IPS-18c (cell line): ENCODE measurements around the gene SARM1.
"Not testable (repeated sequence)": the region's sequence is repeated elsewhere in the genome, so short reads cannot be mapped to it uniquely, and the experiment has no call there.

ENCODE experiments used
- H3K4me3 ChIP-seq: 2 replicates; pipeline ENCODE4 v1.7.0; 2013; ENCODE audit warnings: low read depth, mild to moderate bottlenecking, low read length, moderate library complexity; ENCODE audit not compliant: insufficient read depth
- H3K9me3 ChIP-seq: one replicate; pipeline ENCODE4 v1.6.1; 2013; ENCODE audit warnings: mild to moderate bottlenecking, low read length, moderate library complexity; ENCODE audit not compliant: control insufficient read depth, insufficient read depth

The SARM1 gene

DNA sequence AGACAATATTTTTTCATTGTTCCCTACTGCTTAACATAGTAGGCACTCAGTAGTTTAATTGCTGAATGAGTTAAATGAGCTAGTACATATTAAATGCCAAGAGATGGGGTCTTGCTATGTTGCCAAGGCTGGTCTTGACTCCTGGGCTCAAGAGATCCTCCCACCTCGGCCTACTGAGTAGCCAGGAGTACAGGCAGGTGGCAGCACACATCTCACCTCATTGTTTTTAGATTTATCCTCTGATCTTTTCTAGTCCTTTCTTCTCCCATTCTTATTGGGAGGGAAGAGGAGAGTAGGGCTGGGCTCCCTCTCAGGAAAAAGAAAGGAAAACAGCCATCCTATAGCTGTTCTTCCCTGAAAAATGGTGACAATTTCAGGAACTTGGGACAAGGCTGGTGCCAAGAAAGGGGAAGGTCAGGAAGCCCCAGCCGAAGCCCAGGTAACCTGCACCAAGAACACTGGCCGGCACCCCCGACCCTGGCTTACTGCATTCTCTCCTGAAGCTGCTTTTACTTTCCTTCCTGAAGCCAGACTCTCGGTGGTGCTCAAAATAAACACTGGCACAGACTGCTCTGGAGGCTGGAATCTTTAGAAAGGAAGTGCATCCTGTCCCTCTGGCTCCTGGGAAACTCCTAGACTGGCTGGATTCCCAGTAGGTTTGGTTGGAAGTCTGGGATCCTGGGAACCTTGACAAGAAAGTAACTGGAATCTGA, 33.3 kb upstream of the SARM1 start:
- no peak overlapping the region for H3K4me3 ChIP-seq
- H3K9me3 ChIP-seq = no peaks in the 10 kb centered on the region

DNA sequence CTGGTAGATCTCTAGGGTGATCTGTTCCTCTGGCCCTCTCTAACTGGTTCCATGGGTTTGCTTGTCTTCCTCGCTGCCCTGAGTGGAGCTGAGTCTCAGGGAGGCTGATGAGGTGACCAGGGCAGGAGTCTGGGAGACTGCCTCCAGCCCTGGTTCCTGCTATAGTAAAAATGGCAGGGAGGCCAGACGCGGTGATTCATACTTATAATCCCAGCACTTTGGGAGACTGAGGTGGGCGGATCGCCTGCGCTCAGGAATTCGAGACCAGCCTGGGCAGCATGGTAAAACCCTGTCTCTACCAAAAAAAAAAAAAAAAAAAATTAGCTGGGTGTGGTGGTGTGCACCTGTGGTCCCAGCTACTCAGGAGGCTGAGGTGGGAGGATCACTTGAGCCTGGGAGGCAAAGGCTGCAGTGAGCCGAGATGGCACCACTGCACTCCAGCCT, 32.7 kb upstream of the SARM1 start:
- H3K4me3 ChIP-seq, H3K9me3 ChIP-seq: not testable (repeated sequence)

DNA sequence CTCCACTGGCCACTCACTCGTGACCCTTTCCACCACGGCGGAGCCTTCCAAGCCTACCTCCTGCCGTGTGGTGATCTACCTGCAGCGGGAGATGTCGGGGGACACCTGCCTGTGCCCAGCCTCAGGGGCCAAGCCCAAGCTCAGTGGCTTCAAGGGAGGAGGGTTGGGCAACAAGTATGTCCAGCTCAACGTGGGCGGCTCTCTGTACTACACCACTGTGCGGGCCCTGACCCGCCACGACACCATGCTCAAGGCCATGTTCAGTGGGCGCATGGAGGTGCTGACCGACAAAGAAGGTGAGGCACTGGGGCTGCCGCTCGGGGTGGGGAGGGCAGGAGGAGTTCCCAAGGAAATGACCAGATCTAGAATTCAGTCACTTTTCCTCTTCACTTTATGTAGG, 32.1 kb upstream of the SARM1 start:
- Histone ChIP-seq H3K4me3 (no peak overlapping the region), H3K9me3 (no peaks in the 10 kb centered on the region)

- no peak overlapping the region for H3K4me3 ChIP-seq
These were observed 31.1 kb upstream of the SARM1 start for GRCh38 chr17:28340374-28340773.

GRCh38 chr17:28341516-28341915, 30.0 kb upstream of the SARM1 start:
- Histone ChIP-seq H3K9me3 (no peaks in the 10 kb centered on the region), H3K4me3 (no peak overlapping the region)

More at GRCh38 chr17:28340374-28340773, 31.1 kb upstream of the SARM1 start:
- no peaks in the 10 kb centered on the region for H3K9me3 ChIP-seq

- no peak overlapping the region for H3K4me3 ChIP-seq
These were observed 29.2 kb upstream of the SARM1 start for GRCh38 chr17:28342313-28342712.

DNA sequence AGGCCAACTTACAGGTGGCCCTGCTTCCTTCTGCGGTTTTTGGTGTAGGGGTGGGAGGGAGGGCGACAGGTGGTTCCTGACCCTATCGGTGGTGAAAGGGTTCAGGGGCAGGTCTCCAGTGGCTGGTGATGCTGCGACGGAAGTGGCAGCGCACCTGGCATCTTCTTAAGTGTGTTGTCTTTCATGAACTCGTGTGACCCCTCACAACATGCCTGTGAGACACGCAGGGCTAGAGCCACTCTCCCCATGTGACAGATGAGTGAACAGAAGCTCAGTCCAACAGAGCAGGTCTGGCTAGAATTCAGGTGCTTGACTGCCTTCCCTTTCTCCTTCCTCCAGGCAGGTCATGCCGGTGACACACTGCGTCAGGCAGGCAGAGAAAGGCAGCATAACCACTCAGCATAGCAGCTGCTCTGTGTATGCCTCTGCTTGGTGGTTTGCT, 28.0 kb upstream of the SARM1 start:
- Histone ChIP-seq H3K4me3 (no peak overlapping the region), H3K9me3 (no peaks in the 10 kb centered on the region)

More at GRCh38 chr17:28342313-28342712, 29.2 kb upstream of the SARM1 start:
- no peaks in the 10 kb centered on the region for H3K9me3 ChIP-seq

DNA sequence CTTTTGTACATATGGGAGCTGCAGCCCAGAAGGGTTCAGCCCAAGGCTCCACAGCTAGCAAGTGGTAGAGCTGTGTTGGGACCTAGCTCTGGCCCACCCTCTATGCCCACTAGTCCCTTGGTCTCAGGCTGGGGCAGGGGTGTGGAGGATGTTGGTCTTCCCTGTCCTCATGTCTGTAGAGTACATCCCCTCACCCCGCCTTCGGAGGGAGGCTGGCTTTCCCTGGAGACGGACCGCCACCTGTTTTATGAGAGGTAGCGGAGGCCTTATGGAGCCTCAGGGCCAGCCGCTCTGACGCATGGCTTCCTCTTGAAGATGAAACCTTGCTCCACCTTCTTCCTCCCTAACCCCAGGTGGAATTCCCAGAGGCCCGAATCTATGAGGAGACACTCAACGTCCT, 27.5 kb upstream of the SARM1 start:
- H3K9me3 ChIP-seq = no peaks in the 10 kb centered on the region
- no peak overlapping the region for H3K4me3 ChIP-seq

- no peak overlapping the region for H3K4me3 ChIP-seq
- no peaks in the 10 kb centered on the region for H3K9me3 ChIP-seq
These were observed 27.0 kb upstream of the SARM1 start for GRCh38 chr17:28344435-28344901.

DNA sequence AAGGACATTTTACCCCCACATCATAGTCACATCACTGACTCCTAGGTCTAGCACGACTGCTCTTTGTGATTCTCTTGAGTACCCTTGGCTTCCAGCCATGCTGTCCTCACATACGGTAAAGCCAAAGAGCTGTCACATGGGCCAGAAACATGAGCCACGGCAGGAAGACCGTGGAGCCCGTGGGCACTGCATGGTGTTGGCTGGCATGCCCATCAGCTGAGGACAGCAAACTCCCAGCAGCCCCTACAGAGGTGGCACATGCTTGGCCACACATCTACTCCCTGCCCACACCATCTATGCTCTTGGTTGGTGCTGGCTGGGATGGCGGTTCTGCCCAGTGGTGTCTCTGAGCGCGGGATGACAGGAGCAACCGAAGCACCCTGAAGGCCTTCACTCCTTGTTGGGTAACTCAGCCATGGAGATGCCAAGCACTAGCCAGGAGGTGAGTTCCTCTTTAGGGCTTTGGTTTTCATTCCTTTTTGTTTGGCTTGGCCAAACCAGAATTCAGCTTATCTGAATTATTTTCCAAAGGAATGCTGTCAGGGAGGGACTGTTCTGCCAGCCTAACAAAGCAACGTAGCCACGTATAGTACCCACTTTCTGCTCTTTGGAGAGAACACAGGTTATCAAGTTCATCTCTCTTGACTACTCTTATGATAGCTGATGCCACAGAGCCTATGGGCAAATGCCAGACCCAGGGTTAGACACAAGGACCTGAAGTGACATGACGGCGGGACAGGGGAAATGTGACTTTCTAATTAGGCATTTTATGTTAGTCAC, 25.9 kb upstream of the SARM1 start:
- Histone ChIP-seq H3K4me3 (no peak overlapping the region), H3K9me3 (no peaks in the 10 kb centered on the region)

DNA sequence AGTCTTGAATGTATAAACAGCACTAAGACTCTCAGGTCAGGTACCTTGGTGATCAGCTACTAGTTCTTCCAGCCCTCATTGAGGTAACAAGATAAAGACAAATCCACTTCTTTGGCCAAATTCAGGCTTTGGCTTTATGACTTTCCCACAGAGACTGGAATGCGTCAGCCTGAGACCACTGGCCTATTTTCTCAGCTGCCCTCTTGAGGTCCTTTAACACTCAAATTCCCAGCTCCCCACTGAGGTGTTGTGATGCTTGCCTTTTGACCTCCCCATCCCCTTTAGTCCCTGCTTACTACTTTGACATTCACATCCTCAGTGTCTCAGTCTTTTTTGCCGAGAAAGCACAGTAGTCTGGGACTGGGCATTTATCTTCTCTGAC, 25.3 kb upstream of the SARM1 start:
- Histone ChIP-seq H3K9me3 (no peaks in the 10 kb centered on the region), H3K4me3 (no peak overlapping the region)

- Histone ChIP-seq H3K4me3 (no peak overlapping the region), H3K9me3 (no peaks in the 10 kb centered on the region)
These were observed 24.7 kb upstream of the SARM1 start for GRCh38 chr17:28346746-28347246.

DNA sequence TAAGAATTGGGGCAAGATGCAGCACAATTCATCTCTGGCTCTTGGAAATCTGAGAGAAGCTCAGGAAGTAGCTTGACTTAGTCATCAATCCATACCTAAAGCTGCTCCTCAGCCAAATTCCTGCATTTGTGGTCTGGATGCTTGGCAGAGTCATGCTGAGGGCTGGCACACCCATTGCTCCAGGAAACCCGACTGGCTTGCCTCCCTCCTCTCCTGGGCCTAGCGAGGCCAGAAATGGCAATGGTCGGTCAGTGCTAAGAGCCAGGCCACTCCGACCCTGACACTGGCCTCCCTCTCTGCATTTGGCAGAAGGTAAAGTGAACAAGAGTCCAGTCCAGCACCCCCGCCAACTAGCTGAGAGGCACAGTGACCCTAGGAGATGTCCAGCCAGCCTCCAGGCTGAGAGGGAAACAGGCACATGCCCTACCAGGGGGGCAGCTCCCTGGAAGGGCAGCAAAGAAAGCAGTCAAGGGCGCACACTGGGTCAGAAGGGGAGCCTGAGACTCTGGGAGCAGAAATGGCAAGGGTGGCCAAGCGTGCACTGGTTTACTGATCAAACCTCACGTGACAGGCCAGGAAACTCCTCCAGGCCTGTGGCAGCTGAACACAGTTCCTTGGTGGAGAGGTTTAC, 24.1 kb upstream of the SARM1 start:
- Histone ChIP-seq H3K4me3 (no peak overlapping the region), H3K9me3 (no peaks in the 10 kb centered on the region)

- no peaks in the 10 kb centered on the region for H3K9me3 ChIP-seq
- no peak overlapping the region for H3K4me3 ChIP-seq
These were observed 22.5 kb upstream of the SARM1 start for GRCh38 chr17:28348979-28349378.

DNA sequence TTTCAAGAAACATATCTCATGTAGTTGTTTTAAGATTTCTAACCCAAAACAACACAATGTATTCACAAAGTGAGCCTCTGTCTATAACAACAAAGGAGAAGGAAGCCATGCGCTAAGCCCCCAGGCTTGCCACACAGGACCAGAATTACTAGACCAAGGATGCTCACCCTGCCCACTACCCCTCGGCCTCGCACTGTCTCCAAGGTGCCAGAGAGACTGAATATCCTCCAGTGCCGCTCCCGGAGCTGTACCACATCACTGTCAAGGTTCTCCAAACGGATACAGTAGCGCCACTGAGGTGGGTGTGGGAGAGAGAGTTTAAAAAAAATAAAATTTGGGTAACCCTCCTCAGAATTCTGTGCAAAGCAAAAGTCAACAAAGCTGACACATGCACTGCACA, 21.2 kb upstream of the SARM1 start:
- no peaks in the 10 kb centered on the region for H3K9me3 ChIP-seq
- no peak overlapping the region for H3K4me3 ChIP-seq

- Histone ChIP-seq H3K9me3 (no peaks in the 10 kb centered on the region), H3K4me3 (peak within 1 kb of the TSS; percentile 99)
These were observed 14.2 kb upstream of the SARM1 start, which contains the start of gene POLDIP2 for GRCh38 chr17:28357061-28357900. Gene POLDIP2, minus strand, starts transcription at chr17:28357527. Its CDS starts 79 bp downstream, at chr17:28357448.

- Histone ChIP-seq H3K9me3 (no peaks in the 10 kb centered on the region), H3K4me3 (peak overlapping the region; percentile 99)
These were observed 13.6 kb upstream of the SARM1 start for GRCh38 chr17:28357901-28358197.
